NCI-H460 (cell line): ENCODE results near the gene SLC5A2. TPM values are rescaled to one million over a fixed set of nuclear protein-coding genes. Genes with fewer than 3 reads are reported as not detected.
A peak's percentile ranks its signal among the peaks of the same experiment; 100 is the strongest.

Experiments used
- DNase-seq: peaks from one replicate; pipeline ENCODE4 v3.0.0-alpha.2; 2016; ENCODE audit warnings: low read depth; ENCODE audit errors: extremely low read depth
- total RNA-seq: library from RNA; depleted of rRNA; stranded (reverse); fragments of >200 nt; shearing (Covaris generic); gene quantifications from 2 replicates; pipeline ENCODE4 v1.2.3, GENCODE V29; 2014

Gene SLC5A2
- total RNA-seq, 1 experiment from 2014 or later, result not detected

GRCh38 chr16:31459687-31460581 lies 23.0 kb upstream of the SLC5A2 start:
- DNase-seq, result peak; percentile 99

DNA sequence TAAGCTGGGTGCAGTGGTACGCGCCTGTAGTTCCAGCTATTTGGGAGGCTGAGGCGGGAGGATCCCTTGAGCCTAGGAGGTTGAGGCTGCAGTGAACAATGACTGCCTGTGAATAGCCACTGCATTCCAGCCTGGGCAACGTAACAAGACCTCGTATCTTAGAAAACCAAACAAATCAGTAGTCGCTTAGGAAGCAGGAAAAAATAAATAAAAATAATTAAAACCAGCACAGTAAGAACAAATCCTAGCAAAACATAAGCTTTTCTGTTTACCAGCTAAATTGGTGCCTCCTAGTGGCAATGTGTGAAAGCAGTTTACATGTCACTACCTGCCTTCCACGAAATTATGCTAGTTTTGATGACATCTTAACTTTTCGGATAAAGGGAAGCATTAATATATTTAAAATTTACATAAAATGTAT lies 22.3 kb upstream of the SLC5A2 start:
- no peak for DNase-seq

- DNase-seq, result no peak
Observed at GRCh38 chr16:31461201-31461920, 21.6 kb upstream of the SLC5A2 start.

- DNase-seq, result no peak
Observed at GRCh38 chr16:31461921-31462804, 20.8 kb upstream of the SLC5A2 start.

- no peak for DNase-seq
Observed at GRCh38 chr16:31464348-31464769, 18.6 kb upstream of the SLC5A2 start.

DNA sequence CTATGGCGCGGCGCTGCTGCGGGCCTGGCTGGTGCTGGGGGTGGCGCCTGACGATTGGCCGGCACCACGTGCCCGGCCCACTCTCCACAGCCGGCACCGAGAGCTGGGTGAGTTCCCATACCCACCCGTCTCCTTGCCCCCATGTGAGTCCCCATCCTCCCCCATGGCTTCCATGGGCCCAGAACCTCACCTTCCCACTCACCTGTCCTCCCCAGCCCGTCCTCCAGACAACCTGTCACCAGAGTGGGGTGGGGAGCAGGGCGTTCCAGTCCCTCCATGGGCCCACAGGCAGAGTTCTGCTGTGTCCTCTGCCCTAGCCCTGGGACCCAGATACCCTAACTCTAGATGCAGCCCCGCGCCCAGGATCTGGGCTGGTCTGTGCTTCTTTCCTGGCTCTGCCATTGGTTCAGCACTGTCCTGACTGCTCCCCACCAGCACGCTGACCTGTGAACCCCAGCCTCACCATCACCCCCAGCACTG lies 18.1 kb upstream of the SLC5A2 start:
- DNase-seq, result no peak

DNA sequence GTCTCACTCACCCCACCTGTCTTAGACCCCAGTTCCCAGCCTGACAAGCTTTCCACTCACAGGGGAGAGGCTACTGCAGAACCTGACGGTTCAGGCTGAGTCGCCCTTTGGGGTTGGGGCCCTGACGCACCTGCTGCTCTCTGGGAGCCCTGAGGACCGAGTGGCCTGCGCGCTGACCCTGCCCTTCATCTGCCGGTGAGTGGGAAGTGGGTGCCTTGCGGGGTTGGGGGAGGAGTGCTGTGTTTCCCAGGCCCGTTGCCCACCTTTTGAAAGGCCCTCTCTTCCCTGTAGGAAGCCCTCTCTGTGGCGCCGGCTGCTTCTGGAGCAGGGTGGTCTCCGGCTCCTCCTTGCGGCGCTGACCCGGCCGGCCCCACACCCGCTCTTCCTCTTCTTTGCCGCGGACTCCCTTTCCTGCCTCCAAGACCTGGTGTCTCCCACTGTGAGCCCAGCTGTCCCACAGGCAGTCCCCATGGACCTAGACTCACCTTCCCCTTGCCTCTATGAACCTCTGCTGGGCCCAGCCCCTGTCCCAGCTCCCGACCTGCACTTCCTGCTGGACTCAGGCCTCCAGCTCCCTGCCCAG lies 17.0 kb upstream of the SLC5A2 start:
- DNase-seq, result no peak

DNA sequence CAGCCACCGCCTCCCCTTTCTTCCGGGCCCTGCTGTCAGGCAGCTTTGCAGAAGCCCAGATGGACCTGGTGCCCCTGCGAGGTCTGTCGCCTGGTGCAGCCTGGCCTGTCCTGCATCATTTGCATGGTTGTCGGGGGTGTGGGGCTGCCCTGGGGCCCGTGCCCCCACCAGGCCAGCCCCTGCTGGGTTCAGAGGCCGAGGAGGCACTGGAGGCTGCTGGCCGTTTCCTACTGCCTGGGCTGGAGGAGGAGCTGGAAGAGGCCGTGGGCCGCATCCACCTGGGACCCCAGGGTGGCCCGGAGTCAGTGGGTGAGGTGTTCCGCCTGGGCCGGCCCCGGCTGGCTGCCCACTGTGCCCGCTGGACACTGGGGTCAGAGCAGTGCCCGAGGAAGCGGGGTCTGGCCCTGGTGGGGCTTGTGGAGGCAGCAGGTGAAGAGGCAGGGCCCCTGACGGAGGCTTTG lies 16.5 kb upstream of the SLC5A2 start:
- DNase-seq, result no peak

- DNase-seq, result no peak
Observed at GRCh38 chr16:31467151-31467773, 15.7 kb upstream of the SLC5A2 start.

- DNase-seq, result no peak
Observed at GRCh38 chr16:31467858-31468257, 15.1 kb upstream of the SLC5A2 start.

GRCh38 chr16:31470615-31471014 lies 12.3 kb upstream of the SLC5A2 start:
- no peak for DNase-seq

- DNase-seq, result no peak
Observed at GRCh38 chr16:31471241-31471874, 11.6 kb upstream of the SLC5A2 start.

GRCh38 chr16:31471875-31472708 lies 10.8 kb upstream of the SLC5A2 start, which contains the start of gene TGFB1I1:
TSS of gene TGFB1I1 (plus strand) at chr16:31472152. CDS start at chr16:31472189, 37 bp downstream.
- DNase-seq, result no peak

GRCh38 chr16:31472709-31473203 lies 10.2 kb upstream of the SLC5A2 start:
- DNase-seq, result no peak

- no peak for DNase-seq
Observed at GRCh38 chr16:31473264-31473984, 9.5 kb upstream of the SLC5A2 start.

- no peak for DNase-seq
Observed at GRCh38 chr16:31474173-31474714, 8.7 kb upstream of the SLC5A2 start.
